T follicular helper cell (primary cell): ENCODE results near the gene PLCB1.
"Not testable (repeated sequence)": the region's sequence is repeated elsewhere in the genome, so short reads cannot be mapped to it uniquely, and the experiment has no call there.

ENCODE experiments used
- DNase-seq: peaks from one replicate; pipeline ENCODE4 v3.0.0-alpha.2; 2020; ENCODE audit warnings: low read depth

The PLCB1 gene

DNA sequence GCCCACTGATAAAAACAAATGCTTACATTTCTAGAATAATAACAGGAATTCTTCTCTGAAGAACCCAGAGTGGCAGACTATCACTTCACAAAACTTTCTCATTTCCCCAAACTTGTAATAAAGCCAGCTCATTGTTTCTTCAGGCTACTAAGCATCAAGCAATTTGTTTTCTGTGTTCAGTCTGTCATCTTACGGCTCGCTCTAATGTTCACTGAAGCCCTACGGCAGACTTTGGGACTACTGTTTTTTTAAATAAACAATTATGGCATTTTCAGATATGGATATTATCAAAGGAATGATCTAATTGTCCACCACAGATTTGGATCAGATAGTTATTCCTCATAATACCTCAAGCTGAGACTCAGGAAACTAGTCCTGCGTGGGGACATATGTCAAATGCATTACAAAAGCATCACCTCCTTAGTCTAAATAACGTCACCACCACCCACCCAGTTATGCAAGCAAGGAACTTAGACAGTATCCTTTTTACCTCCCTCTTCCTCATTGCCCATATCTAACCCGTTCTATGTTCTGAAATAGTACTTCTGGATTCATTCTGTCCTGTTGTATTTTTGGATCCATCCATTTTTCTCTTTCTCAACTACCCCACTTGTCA is 415.1 kb downstream of the PLCB1 start:
- no peak for DNase-seq

DNA sequence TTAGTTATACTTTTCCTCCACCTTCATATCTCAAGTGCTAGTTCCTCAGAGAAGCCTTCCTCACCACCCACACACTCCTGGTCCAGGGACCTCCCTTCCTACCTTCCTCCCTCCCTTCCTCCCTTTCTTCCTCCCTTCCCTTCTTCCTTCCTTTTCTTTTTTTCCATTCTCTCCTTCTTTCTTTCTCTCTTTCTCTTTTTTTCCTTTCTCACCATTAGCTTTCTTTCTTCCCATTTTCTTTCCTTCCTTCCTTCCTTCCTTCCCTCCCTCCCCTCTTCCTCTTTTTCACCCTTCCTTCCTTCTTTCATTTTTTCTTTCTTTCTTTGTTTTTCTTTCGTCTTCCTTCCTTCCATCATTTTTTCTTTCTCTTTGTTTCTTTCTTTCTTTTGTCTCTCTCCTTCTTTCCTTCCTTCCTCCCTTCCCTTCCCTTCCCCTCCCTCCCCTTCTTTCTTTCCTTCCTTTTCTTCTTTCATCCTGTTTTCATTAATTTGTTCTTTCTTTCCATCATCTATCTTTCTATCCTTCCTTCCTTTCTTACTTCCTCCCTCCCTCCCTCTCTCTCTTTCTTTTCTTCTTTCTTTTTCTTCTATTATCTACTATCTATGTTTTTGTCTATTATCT is 416.0 kb downstream of the PLCB1 start:
- DNase-seq = no peak

DNA sequence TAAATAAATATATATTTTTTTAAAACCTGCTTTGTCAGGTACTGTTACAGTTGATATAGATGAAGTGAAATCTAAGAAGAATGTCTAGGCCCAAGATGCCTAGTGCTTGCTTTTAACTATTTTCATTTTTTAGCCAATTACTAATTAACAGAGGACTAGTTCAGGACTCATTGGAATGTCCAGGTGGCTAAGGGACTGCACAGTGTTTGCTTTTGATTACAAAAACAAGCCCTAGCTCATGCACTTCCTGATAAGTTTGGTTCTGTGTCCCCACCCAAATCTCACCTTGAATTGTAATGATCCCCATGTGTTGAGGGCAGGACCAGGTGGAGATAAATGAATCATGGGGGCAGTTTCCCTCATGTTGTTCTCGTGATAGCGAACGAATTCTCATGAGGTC is 417.1 kb downstream of the PLCB1 start:
- no peak for DNase-seq

DNA sequence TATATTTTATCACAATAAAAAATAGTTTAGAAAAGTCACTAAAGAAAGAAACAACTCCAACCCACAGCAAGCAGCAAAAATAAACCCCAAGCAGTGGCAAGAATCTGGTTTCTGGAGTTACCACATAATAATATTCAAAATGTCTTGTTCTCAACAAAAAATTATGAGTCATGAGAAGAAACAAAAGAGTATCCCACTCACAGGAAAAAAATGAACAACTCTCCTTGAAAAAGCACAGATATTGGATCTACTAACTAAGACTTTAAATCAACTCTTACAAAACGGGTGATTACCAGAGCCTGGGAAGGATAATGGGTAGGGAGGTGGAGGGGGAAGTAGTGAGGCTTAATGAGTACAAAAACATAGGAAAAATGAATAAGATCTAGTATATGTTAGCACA is 425.6 kb downstream of the PLCB1 start:
- no peak for DNase-seq

DNA sequence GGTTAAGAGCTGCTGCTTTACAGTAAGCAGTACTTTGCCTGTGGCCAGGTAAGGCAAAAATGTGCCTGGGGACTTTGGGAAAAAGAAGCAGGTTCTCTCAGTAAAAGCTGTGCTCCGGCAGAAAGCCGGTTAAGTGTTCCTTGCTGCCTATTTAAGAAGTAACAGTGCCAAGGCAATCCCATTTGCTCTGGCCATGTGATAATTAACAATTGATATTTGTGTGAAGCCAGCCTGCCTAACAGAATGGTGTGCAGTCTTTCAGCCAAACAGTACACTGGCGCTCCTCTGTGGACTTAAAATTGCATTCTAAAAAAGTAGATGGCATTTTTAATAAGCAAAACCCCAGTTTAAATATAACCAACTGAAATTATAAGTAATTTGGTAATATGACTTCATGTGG is 430.3 kb downstream of the PLCB1 start:
- no peak for DNase-seq

DNA sequence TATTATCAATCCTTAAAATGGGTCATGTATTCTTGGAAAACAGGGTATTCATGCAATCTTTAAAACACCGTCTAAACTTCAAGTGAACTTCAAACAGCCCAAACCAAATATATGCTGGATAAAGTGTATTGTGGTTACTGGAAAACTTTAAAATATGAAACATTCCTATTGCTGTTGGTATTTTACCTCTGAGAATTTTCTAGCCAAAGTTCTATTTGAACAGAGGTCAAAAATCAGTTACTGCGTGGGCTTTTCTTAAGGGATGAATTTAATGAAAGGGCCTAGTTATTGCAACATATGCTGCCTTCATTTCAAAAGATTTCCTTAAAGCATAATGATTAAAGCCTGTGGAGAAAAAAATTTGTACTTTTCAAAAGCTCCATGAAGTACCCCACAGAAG is 436.0 kb downstream of the PLCB1 start:
- DNase-seq = no peak

DNA sequence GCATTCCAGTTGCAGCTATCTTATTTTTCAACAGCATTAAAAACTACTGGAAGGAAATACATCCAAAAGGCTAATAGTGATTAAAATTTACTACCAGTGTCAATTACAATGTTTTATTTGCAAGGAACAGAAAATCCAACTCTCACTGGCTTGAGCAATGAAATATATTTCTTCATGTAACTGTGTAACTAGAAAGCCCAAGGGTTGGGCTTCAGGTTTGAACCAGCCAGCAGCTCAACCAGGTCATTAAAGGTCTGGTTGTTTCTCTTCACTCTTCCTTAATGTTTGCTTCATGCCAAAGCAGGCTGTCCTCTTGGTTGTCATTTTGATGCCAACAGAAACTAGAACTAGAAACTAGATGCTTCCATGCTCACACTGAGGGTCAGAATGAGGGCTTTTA is 437.7 kb downstream of the PLCB1 start:
- DNase-seq = no peak

DNA sequence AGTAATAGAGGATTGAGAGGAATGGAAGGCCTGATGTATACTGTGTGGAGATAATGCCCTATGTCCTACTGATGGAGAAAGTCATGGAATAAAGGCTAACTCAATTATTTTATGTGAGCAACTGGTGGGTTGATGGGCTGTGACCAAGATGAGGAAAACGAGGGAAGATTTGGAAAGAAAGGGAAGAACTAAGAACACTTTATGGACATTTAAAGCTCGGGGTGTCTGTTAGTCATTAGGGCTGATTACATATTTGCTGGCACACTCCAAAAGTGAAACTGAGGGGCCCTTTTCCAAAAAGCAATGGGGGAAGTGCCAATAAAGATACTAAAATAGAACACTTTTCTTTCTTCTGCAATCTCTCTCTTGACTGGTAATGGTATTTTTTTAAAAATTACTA is 439.5 kb downstream of the PLCB1 start:
- no peak for DNase-seq

DNA sequence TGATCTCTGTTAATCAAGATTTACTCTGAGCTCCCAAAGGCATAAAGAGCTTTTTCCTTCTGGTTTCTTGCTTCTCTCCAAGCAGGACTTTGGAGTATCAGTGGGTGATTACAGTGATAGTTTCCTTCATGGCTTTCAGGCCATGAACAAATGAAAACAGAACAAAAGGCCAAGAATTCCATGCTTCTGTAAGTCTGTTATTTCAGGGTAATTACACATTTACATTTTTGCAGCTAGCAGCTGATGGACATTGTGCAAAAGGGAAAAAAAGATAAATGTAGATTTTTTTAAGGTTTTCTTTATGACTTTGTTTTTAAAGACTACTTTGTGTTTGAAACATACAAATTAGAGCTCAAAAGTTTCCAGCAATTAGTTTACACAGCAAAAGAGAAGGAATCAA is 441.6 kb downstream of the PLCB1 start:
- no peak for DNase-seq

DNA sequence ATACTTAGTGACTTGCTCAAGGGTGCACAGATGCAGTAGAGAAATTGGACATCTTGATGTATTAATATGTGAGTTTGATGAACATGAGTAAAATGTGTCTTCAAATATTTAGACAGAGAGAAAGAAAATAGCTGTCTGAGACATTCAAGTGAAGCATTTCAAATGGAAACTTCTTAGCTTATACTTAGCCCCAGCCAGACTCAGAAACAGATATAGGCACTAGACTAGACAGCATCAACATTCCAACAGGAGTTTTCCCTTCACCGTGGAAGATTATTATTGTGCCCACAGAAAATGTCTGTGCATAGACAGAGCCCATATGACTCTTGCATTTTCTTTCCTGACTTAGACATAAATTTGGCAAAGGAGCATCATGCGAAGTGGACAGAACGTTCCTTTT is 443.0 kb downstream of the PLCB1 start:
- DNase-seq = no peak

DNA sequence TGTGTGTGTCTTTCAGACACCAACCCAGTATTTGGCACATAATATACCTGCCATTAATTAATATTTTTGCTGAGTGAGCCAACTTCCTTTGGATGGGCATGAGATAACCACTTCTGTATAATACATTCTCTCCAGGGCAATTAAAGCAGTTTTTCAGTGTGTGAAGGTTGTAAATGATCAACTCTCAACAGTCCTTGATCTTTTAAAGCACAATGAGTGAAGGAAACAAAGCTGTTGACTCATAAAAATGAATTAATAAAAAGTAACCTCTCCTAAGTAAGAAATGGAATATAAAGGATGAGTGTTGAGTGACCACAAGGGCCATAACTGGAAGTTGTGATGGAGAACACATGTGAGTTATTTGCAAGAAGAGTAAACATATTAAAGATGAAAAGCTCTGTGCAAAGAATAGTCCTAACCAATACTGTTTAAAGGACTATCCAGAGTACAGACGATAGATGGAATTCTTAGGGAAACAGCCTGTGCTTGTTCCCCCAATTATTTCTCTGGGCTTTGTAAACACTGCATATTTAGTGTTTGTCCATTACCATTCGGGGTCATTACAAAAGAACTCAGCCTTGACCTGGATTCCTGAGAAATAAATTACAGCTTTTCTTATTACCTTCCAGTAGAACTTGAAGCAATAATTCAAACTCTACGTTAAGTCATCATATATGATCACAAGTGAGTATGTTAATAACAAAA is 446.2 kb downstream of the PLCB1 start:
- DNase-seq = no peak

DNA sequence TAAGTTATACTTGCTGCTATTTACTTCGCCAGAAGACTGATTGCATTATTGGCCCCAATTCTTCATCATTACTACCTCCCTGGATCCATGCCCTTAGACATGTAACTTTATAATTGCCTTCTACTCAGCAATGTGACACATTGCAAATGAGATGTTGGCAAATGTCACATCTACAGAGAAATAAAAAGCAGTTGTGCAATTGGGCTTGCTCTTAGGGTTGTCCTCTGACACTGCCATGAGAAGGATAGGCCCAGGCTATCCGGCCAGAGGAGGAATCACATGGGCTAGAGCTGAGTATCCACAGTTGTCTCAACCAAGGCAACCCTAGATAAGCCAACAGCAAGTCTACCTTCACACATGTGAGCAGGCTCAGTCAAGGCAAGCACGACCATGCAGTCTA is 447.0 kb downstream of the PLCB1 start:
- no peak for DNase-seq

DNA sequence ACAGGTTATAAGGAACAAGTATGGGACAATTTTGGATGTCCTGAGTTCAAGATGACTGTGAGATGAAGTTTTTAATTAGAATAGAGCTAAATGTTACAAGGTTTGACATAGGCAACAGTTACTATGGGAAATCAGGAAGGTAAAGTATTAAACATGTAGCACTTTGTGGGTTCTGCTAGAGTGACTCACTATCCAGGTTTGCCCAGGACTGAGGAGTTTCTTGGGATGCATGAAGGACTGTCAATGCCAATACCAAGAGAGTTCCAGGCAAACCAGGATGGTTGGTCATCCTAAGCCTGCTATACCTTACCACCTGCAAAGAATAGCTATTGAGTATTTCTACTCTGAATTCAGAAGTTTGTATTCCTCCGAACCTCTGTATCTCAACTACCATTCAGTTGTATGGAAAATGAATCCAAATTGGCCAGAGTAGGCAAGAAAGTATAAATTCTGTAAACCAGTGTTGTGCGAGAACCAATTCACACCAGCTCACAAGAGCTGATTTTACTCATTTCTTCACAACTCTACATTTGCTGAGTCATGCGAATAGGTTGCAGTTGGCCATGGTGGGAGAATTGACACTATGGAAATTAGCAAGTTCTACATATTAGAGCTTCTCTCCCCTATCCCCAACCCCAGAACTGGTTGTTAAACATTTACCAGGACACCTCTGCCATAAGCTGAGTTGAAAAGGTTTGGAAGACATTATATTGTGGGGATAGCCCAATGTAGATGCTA is 449.5 kb downstream of the PLCB1 start:
- DNase-seq = no peak

DNA sequence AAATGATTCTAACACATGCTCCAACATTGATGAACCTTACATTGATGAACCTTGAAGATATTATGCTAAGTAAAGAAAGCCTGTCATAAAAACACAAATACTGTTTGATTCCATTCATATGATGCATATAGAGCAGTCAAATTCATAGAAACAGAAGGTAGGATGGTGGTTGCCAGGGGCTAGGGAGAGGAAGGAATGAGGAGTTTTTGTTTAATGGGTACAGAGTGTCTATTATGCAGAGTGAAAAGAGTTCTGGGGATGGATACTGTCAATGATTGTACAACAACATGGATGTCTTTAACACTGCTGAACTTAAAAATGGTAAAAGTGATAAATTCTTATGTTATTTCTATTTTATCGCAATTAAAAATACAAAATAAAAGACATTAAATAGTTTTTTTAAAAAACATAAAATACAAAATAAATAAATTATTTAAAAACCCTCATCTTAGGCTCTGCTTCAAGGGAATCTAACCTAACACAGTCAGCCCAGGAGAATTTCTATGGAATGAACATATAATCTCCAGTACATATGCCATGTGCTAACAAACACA is 451.0 kb downstream of the PLCB1 start:
- DNase-seq = no peak

DNA sequence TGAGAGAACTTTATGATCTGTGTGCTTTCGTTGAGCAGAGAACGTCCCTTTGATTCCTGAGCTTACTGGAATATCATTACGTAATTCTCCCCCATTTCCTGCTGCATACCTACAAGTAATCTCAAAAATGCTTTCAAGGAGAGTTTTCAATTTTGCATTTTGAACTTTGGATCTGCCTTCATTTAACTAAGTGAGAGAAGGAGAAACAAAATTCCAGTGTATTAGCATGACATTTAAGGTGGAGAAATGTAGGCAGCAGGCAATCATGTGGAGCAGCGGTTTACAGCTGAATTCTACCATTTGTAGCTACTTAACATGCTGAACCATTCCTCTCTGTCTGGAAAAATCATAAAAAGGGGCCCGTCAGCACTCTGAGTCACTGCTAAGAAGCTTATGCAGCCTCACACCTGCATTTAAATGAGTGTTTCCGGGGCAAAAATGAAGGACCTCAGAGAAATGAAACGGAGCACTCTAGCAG is 451.5 kb downstream of the PLCB1 start:
- no peak for DNase-seq

DNA sequence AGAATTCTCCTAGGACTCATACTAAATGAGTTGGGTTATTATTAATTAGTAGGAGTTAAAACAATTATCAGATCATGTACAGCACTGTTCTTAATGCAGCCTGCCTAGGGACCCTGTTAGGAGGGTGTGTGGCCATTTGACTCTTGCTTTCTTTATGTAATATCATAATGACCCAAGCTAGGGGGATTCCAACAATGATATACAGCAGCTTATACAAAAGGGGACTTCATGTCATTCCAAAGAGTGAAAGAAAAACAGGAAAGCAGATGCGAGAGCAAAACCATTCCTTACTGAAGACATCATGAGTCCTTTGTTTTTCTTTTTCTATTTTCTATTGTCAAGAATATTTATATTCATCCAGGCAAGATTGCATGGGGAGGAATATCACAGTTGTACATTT is 455.2 kb downstream of the PLCB1 start:
- no peak for DNase-seq

DNA sequence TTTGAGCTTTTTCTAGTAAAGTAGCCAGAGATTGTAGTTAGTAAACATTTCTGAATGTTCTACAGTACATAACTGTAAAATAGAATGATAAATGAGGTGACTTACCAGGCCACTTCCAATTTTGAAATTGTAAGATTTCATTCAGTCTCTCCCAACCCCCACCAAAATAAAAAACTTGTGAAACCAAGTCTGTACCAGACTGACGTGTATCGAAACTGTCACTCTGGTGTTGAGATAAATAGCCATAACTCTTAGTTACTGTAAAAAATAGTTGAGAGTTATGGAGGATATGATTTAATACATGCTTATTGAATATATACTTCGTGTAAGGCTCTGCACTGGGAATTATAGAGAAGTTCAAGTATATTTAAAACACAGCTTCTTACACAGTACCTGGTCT is 455.7 kb downstream of the PLCB1 start:
- no peak for DNase-seq

DNA sequence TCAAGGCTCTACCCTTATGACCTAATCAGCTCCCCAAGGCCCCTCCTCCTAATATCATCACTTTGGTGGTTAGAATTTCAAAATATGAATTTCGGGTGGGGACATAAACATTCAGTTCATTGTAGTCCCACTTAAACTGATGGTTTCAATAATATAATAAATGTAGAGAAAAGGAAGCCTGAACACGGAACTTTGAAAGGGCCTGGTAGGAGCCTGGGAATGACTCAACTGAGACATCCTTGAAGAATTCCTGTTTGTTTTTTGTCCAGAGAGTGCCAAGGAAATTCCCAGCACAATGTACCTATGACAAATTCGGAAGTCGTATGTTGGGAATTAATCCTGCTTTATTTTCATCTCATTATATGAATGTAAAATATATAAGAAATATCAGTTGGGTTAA is 457.9 kb downstream of the PLCB1 start:
- no peak for DNase-seq

DNA sequence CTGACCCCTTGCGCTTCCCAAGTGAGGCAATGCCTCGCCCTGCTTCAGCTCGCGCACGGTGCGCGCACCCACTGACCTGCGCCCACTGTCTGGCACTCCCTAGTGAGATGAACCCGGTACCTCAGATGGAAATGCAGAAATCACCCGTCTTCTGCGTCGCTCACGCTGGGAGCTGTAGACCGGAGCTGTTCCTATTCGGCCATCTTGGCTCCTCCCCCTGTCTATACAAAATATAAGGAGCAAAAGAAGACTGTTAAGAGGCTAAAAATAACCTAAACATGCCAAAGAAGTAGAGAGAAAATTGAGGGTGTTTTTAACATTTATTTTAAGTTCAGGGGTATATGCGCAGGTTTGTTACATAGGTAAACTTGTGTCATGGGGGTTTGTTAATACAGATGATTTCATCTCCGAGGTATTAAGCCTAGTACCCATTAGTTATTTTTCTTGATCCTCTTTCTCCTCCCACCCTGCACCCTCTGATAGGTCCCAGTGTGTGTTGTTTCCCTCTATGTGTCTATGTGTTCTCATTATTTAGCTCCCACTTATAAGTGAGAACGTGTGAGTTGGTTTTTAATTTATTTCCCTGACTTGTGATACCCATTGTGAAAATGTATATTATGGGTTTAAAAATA is 469.0 kb downstream of the PLCB1 start:
- DNase-seq = not testable (repeated sequence)

DNA sequence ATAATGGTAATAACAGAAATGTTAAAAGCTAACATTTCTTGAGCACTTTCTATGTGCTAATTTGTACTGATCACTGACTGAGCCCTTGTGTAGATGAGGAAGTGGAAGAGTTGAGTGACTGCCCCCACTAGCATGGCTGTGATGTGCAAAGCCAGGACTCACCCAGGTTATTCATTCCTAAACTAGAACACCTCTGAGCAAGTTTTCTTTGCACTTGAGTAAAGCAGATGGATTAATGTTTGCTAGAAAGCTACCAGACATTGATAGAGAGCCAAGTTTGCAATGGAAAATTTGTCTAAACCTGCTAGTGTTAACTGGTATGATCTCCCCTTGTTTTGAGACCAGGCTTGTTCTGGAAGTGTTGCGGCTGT is 469.5 kb downstream of the PLCB1 start:
- no peak for DNase-seq

DNA sequence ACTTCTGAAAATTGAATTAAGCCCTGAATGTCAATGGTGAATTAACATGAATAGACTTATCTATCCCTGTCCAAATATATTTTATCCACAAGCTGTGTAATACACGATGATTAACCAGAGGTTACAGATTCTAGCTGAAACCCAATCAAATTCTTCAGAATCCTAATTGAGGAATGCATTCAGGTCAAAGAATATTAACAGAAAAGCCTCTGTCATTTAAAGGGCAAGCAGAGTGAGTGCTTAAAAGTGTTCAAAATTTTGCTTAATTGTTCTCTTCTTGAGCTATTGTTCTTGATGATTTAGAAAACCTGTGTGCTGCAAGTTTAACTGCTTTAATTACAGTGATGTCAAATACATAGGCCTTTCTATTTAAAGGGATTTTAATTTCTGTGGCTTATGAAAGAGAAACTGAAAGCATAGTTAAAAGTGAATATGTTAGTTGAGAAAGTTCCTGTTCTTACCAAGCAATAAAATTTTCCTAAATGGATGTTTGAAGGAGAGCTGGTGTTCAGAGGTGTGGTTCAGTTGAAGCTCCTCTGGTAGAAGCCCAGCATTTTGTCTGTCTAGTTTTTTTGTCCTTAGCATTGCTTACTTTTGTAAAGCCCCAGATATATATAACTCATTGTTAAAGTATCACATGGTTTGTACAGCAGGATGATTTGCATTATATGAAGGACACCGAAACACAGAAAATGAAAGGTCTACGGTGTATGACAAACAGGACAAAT is 470.5 kb downstream of the PLCB1 start:
- no peak for DNase-seq
